GM12874 (cell line): ENCODE results near the gene LRRC8C.
A peak's percentile ranks its signal among the peaks of the same experiment; 100 is the strongest.

Experiments
- CTCF ChIP-seq: IDR thresholded peaks from 2 replicates; pipeline ENCODE4 v1.5.1; 2011; ENCODE audit warnings: low read depth, mild to moderate bottlenecking, control low read depth, low read length, moderate library complexity; ENCODE audit not compliant: insufficient read depth

The LRRC8C gene

GRCh38 chr1:89609781-89610456 is 23.0 kb upstream of the LRRC8C start:
- no peak for TF ChIP-seq CTCF

GRCh38 chr1:89610457-89611011 is 22.4 kb upstream of the LRRC8C start:
- no peak for TF ChIP-seq CTCF

GRCh38 chr1:89611721-89612120 is 21.2 kb upstream of the LRRC8C start:
- no peak for TF ChIP-seq CTCF

GRCh38 chr1:89613928-89614327 is 19.0 kb upstream of the LRRC8C start:
- no peak for TF ChIP-seq CTCF

GRCh38 chr1:89615676-89616598 is 17.0 kb upstream of the LRRC8C start:
- TF ChIP-seq CTCF, result peak; percentile 50

GRCh38 chr1:89616844-89617627 is 15.9 kb upstream of the LRRC8C start:
- TF ChIP-seq CTCF, result no peak
